ENCODE results near the gene KRT6B.
"Not testable (repeated sequence)": the region's sequence is repeated elsewhere in the genome, so short reads cannot be mapped to it uniquely, and the experiment has no call there.

Gene KRT6B

GRCh38 chr12:52411815-52412214 lies 40.1 kb downstream of the KRT6B start:
- DNase-seq (ENCODE audit: low spot score) = no peak

GRCh38 chr12:52410589-52411248 lies 41.2 kb downstream of the KRT6B start:
- not testable (repeated sequence) for DNase-seq (ENCODE audit: low spot score)

- no peak for DNase-seq (ENCODE audit: low spot score)
Observed at GRCh38 chr12:52407918-52408317, 44.0 kb downstream of the KRT6B start.

- DNase-seq (ENCODE audit: low spot score) = no peak
Observed at GRCh38 chr12:52405922-52406385, 46.0 kb downstream of the KRT6B start, which contains the start of gene KRT82. Gene KRT82 (minus strand): TSS chr12:52406335. CDS start chr12:52406277, 58 bp downstream.

GRCh38 chr12:52404951-52405350 lies 47.0 kb downstream of the KRT6B start:
- DNase-seq (ENCODE audit: low spot score) = no peak

- DNase-seq (ENCODE audit: low spot score) = no peak
Observed at GRCh38 chr12:52403561-52403960, 48.4 kb downstream of the KRT6B start.

GRCh38 chr12:52402873-52403540 lies 48.9 kb downstream of the KRT6B start:
- DNase-seq (ENCODE audit: low spot score) = no peak

- no peak for DNase-seq (ENCODE audit: low spot score)
Observed at GRCh38 chr12:52402377-52402776, 49.6 kb downstream of the KRT6B start.

GRCh38 chr12:52401926-52402325 lies 50.0 kb downstream of the KRT6B start:
- DNase-seq (ENCODE audit: low spot score) = no peak

GRCh38 chr12:52401526-52401925 lies 50.4 kb downstream of the KRT6B start:
- no peak for DNase-seq (ENCODE audit: low spot score)

- DNase-seq (ENCODE audit: low spot score) = no peak
Observed at GRCh38 chr12:52400906-52401305, 51.0 kb downstream of the KRT6B start.

- no peak for DNase-seq (ENCODE audit: low spot score)
Observed at GRCh38 chr12:52399756-52400155, 52.2 kb downstream of the KRT6B start.

- DNase-seq (ENCODE audit: low spot score) = no peak
Observed at GRCh38 chr12:52398176-52398575, 53.8 kb downstream of the KRT6B start.

GRCh38 chr12:52396656-52397055 lies 55.3 kb downstream of the KRT6B start:
- DNase-seq (ENCODE audit: low spot score) = no peak
